ENCODE results near the gene RASL11A.

- TF ChIP-seq CTCF (IDR thresholded peaks at IDR 0.05; ENCODE audit: control extremely low read depth in 1 of 3, insufficient read depth in 1 of 3, low read depth in 1 of 3, low read length in 3 of 3), result no peak
- TF ChIP-seq SP1 (IDR thresholded peaks at IDR 0.05; ENCODE audit: low read depth, low read length), result no peak
Measured at GRCh38 chr13:27309401-27309958, 38.9 kb downstream of the RASL11A start.

All from H1 (cell line).